GM23338 (cell line): ENCODE data around the gene CERS2. TPM values are rescaled to one million over a fixed set of nuclear protein-coding genes. Genes with fewer than 3 reads are reported as not detected.

ENCODE experiments used
- ATAC-seq: fragments of 200-7000 bp; cut with Tn5 transposase; 3 replicates; pipeline ENCODE4 v1.9.1; 2020
- DNase-seq: peaks from one replicate; pipeline ENCODE4 v3.0.0-alpha.2; 2015; ENCODE audit warnings: low spot score
- H2AFZ ChIP-seq: fragments of 200-600 bp; sonication (generic); 2 replicates; pipeline ENCODE4 v1.8.0; 2016; ENCODE audit warnings: antibody characterized with exemption, mild to moderate bottlenecking, moderate library complexity
- H3F3A ChIP-seq: fragments of 200-600 bp; sonication (generic); replicated peaks from 2 replicates; pipeline ENCODE4 v1.8.0; 2017; ENCODE audit warnings: antibody characterized with exemption, mixed run types, low read depth
- H3K27ac ChIP-seq: fragments of 200-600 bp; sonication (generic); 2 replicates; pipeline ENCODE4 v1.6.1; 2016; ENCODE audit warnings: low read depth
- H3K27me3 ChIP-seq: fragments of 200-600 bp; sonication (generic); 2 replicates; pipeline ENCODE4 v1.8.0; 2016; ENCODE audit warnings: mild to moderate bottlenecking, mixed run types, moderate library complexity; ENCODE audit not compliant: insufficient read depth
- H3K36me3 ChIP-seq: fragments of 200-600 bp; sonication (generic); 2 replicates; pipeline ENCODE4 v1.8.0; 2016; ENCODE audit warnings: mild to moderate bottlenecking; ENCODE audit not compliant: insufficient read depth
- H3K4me1 ChIP-seq: fragments of 200-600 bp; sonication (generic); 2 replicates; pipeline ENCODE4 v1.8.0; 2016; ENCODE audit warnings: mild to moderate bottlenecking, moderate library complexity; ENCODE audit not compliant: insufficient read depth
- H3K4me2 ChIP-seq: fragments of 200-600 bp; sonication (generic); 2 replicates; pipeline ENCODE4 v1.7.1; 2017; ENCODE audit warnings: mixed run types
- H3K4me3 ChIP-seq: fragments of 200-600 bp; sonication (generic); 2 replicates; pipeline ENCODE4 v1.6.1; 2016; ENCODE audit warnings: mixed run types
- H3K79me2 ChIP-seq: fragments of 200-600 bp; sonication (generic); replicated peaks from 2 replicates; pipeline ENCODE4 v1.8.0; 2017; ENCODE audit warnings: mild to moderate bottlenecking; ENCODE audit not compliant: insufficient read depth
- H3K9me2 ChIP-seq: fragments of 200-600 bp; sonication (generic); 2 replicates; pipeline ENCODE4 v1.8.0; 2017; ENCODE audit not compliant: insufficient read depth
- H4K20me1 ChIP-seq: fragments of 200-600 bp; sonication (generic); replicated peaks from 2 replicates; pipeline ENCODE4 v1.8.0; 2017; ENCODE audit warnings: mild to moderate bottlenecking; ENCODE audit not compliant: insufficient read depth
- H3K27ac Mint-ChIP-seq: 2 replicates; pipeline ENCODE4 v1.8.0; 2020; ENCODE audit warnings: inconsistent platforms, mild to moderate bottlenecking, moderate library complexity, mixed read lengths
- H3K27me3 Mint-ChIP-seq: 3 replicates; pipeline ENCODE4 v1.8.0; 2022; ENCODE audit warnings: low read depth, mild to moderate bottlenecking, moderate library complexity, mixed read lengths, inconsistent platforms; ENCODE audit not compliant: insufficient read depth, poor library complexity
- H3K36me3 Mint-ChIP-seq: 3 replicates; pipeline ENCODE4 v1.8.0; 2021; ENCODE audit warnings: low read depth, mild to moderate bottlenecking, inconsistent platforms, moderate library complexity, mixed read lengths
- H3K4me1 Mint-ChIP-seq: 3 replicates; pipeline ENCODE4 v1.8.0; 2020; ENCODE audit warnings: mild to moderate bottlenecking, inconsistent platforms, mixed read lengths
- H3K4me3 Mint-ChIP-seq: 3 replicates; pipeline ENCODE4 v1.8.0; 2021; ENCODE audit warnings: moderate library complexity, mild to moderate bottlenecking, inconsistent platforms, mixed read lengths
- H3K9me3 Mint-ChIP-seq: 3 replicates; pipeline ENCODE4 v1.8.0; 2020; ENCODE audit warnings: moderate library complexity, mild to moderate bottlenecking, inconsistent platforms, mixed read lengths
- CREB1 ChIP-seq: fragments of 250-450 bp; sonication (Bioruptor Pico); IDR thresholded peaks from 2 replicates; pipeline ENCODE4 v1.5.0; 2020; ENCODE audit warnings: low read depth, mild to moderate bottlenecking, moderate library complexity
- CTCF ChIP-seq, 2 experiments: fragments of 200-600 bp in 1 of 2; sonication (generic) in 1 of 2; conservative IDR thresholded peaks; 2 replicates each; pipeline versions ENCODE4 v1.5.1 to v1.6.1; 2016 to 2017; ENCODE audit warnings: antibody characterized with exemption in 2 of 2, low read depth in 2 of 2, mild to moderate bottlenecking in 2 of 2, moderate library complexity in 1 of 2
- ETS1 ChIP-seq: IDR thresholded peaks from 2 replicates; pipeline ENCODE4 v1.6.1; 2016; ENCODE audit warnings: antibody characterized with exemption
- EZH2 ChIP-seq: fragments of 200-600 bp; sonication (generic); IDR thresholded peaks from one replicate; pipeline ENCODE4 v1.8.0; 2017; ENCODE audit warnings: antibody characterized with exemption, mild to moderate bottlenecking, low read depth; ENCODE audit not compliant: unreplicated experiment
- EZH2phosphoT487 ChIP-seq: fragments of 200-600 bp; sonication (generic); IDR thresholded peaks from one replicate; pipeline ENCODE4 v1.8.1; 2018; ENCODE audit warnings: antibody characterized with exemption; ENCODE audit not compliant: unreplicated experiment
- JUNB ChIP-seq: IDR thresholded peaks from one replicate; pipeline ENCODE4 v1.6.1; 2016; ENCODE audit warnings: antibody characterized with exemption; ENCODE audit not compliant: unreplicated experiment
- REST ChIP-seq: IDR thresholded peaks from one replicate; pipeline ENCODE4 v1.6.1; 2018; ENCODE audit warnings: antibody characterized with exemption; ENCODE audit not compliant: unreplicated experiment
- ZNF114 ChIP-seq: fragments of 250-450 bp; sonication (Bioruptor Pico); IDR thresholded peaks from 2 replicates; pipeline ENCODE4 v1.5.0; 2020; ENCODE audit warnings: mild to moderate bottlenecking, moderate library complexity
- ZNF331 ChIP-seq: fragments of 250-450 bp; sonication (Bioruptor Pico); IDR thresholded peaks from 2 replicates; pipeline ENCODE4 v1.5.0; 2020; ENCODE audit warnings: low read depth, mild to moderate bottlenecking, moderate library complexity
- ZNF462 ChIP-seq: fragments of 250-450 bp; sonication (Bioruptor Pico); IDR thresholded peaks from 2 replicates; pipeline ENCODE4 v1.5.0; 2020; ENCODE audit warnings: mild to moderate bottlenecking, moderate library complexity
- polyA plus RNA-seq: library from polyadenylated mRNA; unstranded; fragments of >200 nt; fragmentation: Nextera tagmentation; extraction: Ambion mirVana; gene quantifications from 2 replicates; pipeline ENCODE4 v1.2.1, GENCODE V29; 2016
- total RNA-seq: library from RNA; depleted of rRNA; stranded (reverse); fragments of >200 nt; shearing (Covaris generic); gene quantifications from 2 replicates; pipeline ENCODE4 v1.2.3, GENCODE V29; 2014

CERS2 gene
- total and polyA plus RNA-seq, 2 experiments from 2014 or later: 83.3 to 120 TPM

- TF ChIP-seq ZNF462 (CRISPR knock-in tag): no peak
- no peak for TF ChIP-seq ZNF331
- no peak for TF ChIP-seq EZH2
Measured at GRCh38 chr1:150973258-150973835, 1.3 kb downstream of the CERS2 start (continued).

GRCh38 chr1:150972417-150972940 lies 2.2 kb downstream of the CERS2 start:
- no peak for ATAC-seq
- Histone ChIP-seq H4K20me1 (peaks cover 22% of the 10 kb centered on the region; the same call in 1 of the 2 replicates), H3K4me2 (peak overlapping the region; percentile 96), H3K9me2 (no peaks in the 10 kb centered on the region), H3F3A (peaks cover 11% of the 10 kb centered on the region), H3K36me3 (peaks cover 11% of the 10 kb centered on the region), H3K79me2 (peaks cover 67% of the 10 kb centered on the region), H3K27me3 (0 out of 2 replicates have a peak, but pooled peaks cover 3% of the 10 kb centered on the region), H3K4me1 (peaks cover 54% of the 10 kb centered on the region), H3K4me3 (peak overlapping the region; percentile 88), H2AFZ (no peak overlapping the region), H3K27ac (peak overlapping the region; percentile 88)
- Mint-ChIP-seq H3K4me3 (peak overlapping the region; percentile 82), H3K9me3 (peaks cover 4% of the 10 kb centered on the region; the same call in 1 of the 3 replicates), H3K27me3 (peaks cover 32% of the 10 kb centered on the region), H3K27ac (peak overlapping the region; percentile 66), H3K36me3 (peaks cover 30% of the 10 kb centered on the region), H3K4me1 (peaks cover 63% of the 10 kb centered on the region)
- DNase-seq: no peak
- TF ChIP-seq CTCF (conservative IDR thresholded peaks at IDR 0.05; ENCODE audit: low read depth in 2 of 2) (no peak), EZH2phosphoT487 (no peak), ETS1 (no peak), JUNB (no peak), EZH2 (no peak), REST (no peak), ZNF114 (CRISPR knock-in tag) (no peak), CREB1 (CRISPR knock-in tag) (no peak)
